AG09309 (cell line): ENCODE data around the gene KMT5C.

Experiments used
- DNase-seq: peaks from one replicate; pipeline ENCODE4 v3.0.0-alpha.2; 2010; ENCODE audit warnings: low read depth
- H3K4me3 ChIP-seq: 2 replicates; pipeline ENCODE4 v1.5.1; 2011; ENCODE audit warnings: mild to moderate bottlenecking, low read depth, low read length, moderate library complexity; ENCODE audit not compliant: control insufficient read depth
- TF ChIP-seq, protein P1 (sequence below): IDR thresholded peaks from 2 replicates; pipeline ENCODE4 v1.5.1; 2011; ENCODE audit warnings: mild to moderate bottlenecking, low read depth, low read length, inconsistent platforms; ENCODE audit not compliant: insufficient read depth, control insufficient read depth; ENCODE audit errors: missing control alignments

The KMT5C gene

DNA sequence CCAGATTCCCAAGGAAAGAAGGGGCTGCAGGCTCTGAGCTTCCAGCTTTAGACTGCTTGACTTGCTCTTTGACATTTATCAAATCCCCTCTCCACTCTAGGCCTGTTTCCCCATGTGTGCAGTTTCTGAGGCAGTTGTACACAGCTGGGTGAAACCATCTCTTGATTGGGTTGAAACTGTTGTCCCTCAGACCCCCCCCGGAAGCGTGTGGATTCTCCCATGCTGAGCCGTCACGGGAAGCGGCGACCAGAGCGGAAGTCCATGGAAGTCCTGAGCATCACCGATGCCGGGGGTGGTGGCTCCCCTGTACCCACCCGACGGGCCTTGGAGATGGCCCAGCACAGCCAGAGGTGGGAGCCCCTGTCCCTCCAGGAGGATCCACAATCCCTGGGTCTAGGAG is 36.2 kb upstream of the KMT5C start:
- TF ChIP-seq, protein P1, sequence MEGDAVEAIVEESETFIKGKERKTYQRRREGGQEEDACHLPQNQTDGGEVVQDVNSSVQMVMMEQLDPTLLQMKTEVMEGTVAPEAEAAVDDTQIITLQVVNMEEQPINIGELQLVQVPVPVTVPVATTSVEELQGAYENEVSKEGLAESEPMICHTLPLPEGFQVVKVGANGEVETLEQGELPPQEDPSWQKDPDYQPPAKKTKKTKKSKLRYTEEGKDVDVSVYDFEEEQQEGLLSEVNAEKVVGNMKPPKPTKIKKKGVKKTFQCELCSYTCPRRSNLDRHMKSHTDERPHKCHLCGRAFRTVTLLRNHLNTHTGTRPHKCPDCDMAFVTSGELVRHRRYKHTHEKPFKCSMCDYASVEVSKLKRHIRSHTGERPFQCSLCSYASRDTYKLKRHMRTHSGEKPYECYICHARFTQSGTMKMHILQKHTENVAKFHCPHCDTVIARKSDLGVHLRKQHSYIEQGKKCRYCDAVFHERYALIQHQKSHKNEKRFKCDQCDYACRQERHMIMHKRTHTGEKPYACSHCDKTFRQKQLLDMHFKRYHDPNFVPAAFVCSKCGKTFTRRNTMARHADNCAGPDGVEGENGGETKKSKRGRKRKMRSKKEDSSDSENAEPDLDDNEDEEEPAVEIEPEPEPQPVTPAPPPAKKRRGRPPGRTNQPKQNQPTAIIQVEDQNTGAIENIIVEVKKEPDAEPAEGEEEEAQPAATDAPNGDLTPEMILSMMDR = no peak
- DNase-seq = no peak
- H3K4me3 ChIP-seq = no peak overlapping the region

DNA sequence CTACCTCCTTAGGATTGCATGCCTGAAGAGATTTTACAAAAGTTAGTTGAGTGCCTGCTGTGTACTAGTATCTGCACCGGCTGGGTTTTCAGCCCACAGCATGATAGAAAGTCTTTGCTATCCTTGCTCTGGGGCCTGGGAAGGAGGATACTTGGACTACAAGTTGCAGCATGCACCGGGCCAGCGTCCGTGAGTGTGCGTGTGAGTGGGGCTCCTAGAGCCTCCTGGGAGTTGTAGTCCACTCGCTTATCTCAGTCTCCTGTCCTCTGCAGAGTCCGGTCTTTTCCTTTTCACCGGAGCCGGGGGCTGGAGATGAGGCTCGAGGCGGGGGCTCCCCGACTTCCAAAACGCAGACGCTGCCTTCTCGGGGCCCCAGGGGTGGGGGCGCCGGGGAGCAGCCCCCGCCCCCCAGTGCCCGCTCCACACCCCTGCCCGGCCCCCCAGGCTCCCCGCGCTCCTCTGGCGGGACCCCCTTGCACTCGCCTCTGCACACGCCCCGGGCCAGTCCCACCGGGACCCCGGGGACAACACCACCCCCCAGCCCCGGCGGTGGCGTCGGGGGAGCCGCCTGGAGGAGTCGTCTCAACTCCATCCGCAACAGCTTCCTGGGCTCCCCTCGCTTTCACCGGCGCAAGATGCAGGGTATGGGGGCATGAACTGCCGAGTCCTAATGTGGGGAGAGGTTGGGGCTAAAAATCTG is 35.2 kb upstream of the KMT5C start:
- H3K4me3 ChIP-seq = no peak overlapping the region
- no peak for DNase-seq
- TF ChIP-seq, protein P1 = no peak

DNA sequence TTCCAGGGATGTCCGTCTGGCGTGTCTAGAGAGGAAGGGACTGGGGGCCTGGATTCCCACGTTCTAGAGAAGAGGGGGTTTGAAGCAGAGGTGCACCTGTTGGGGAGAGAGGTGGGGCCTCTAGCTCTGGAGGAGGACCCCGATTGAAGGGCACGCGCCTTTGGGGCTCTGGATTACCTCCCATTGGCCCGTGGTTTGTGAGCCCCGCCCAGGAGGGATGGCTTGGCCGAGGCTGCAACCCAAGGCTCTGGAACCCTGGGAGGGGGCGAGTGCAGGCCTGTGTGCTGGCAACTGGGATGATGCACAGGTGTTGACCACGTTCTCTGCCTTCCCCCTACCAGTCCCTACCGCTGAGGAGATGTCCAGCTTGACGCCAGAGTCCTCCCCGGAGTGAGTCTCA is 34.7 kb upstream of the KMT5C start:
- H3K4me3 ChIP-seq = no peak overlapping the region
- TF ChIP-seq, protein P1 = no peak
- no peak for DNase-seq

DNA sequence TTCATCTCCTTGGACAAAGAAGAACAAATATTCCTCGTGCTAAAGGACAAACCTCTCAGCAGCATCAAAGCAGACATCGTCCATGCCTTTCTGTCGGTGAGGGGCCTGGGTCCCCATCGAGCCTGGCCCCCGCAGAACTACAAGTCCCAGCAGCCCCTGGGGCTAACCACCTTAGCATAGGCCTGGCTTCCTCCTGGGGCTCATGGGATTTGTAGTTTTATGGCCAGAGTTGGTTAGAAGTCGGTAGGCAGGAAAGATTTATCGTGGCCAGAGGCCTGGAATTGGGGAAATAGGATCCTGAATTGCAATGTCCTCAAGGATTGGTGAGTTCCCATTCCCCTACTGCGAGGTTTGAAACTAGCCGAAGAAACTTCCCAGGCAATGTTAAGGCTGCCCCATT is 34.2 kb upstream of the KMT5C start:
- TF ChIP-seq, protein P1 = no peak
- H3K4me3 ChIP-seq = no peak overlapping the region
- no peak for DNase-seq

DNA sequence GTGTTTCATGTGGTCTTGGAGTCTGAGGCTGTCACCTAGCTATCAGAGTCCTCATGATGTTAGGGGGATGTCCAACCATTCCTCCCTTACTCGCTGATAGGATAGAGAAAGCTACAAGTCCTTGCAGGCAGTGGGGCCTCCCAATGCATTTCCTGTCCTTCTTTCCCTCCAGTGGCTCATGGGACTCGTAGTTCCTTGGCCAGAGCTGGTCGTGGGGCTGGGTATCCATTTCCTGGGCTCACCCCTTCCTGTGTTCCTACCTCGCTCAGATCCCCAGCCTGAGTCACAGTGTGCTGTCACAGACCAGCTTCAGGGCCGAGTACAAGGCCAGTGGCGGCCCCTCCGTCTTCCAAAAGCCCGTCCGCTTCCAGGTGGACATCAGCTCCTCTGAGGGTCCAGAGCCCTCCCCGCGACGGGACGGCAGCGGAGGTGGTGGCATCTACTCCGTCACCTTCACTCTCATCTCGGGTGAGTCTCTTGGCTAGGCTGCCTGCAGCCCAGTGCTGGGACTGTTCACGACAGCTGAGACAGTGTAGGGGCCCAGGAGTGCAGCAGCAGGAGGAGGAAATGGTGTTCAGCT is 33.6 kb upstream of the KMT5C start:
- TF ChIP-seq, protein P1 = no peak
- no peak for DNase-seq
- no peak overlapping the region for H3K4me3 ChIP-seq

DNA sequence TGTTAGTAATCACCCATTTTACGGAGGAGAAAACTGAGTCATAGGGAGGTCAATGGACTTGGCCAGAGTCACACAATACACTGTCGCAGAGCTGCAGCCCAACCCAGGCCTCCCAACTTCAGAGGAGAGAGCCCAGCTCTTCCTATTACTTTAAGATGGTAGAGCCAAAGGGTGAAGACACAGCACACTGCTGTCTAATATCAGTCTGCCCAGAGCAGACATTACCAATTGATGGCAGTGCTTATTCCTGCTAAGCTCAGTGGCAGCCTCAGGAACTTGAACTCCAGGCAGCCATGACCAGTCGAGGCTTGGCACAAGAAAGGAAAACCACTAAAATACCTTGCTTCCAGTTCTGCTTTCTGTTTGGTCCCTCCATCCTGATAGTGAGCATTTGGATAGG is 33.0 kb upstream of the KMT5C start:
- no peak for DNase-seq
- H3K4me3 ChIP-seq = no peak overlapping the region
- TF ChIP-seq, protein P1 = no peak
